Omental fat pad (tissue), 4 donors: ENCODE data around the gene ZBTB44. TPM values are rescaled to one million over a fixed set of nuclear protein-coding genes. Genes with fewer than 3 reads are reported as not detected.
A peak's percentile ranks its signal among the peaks of the same experiment; 100 is the strongest.

ENCODE experiments used
- ATAC-seq: fragments of 150-250 bp; one replicate; pipeline ENCODE4 v1.9.1; 2016; ENCODE audit warnings: mild to moderate bottlenecking, moderate library complexity; ENCODE audit not compliant: low FRiP score
- DNase-seq: peaks from one replicate; pipeline ENCODE4 v3.0.0-alpha.2; 2019; ENCODE audit warnings: low spot score
- total RNA-seq, 4 donors: library from RNA; depleted of rRNA; stranded (reverse); fragments of >200 nt; gene quantifications; one replicate each; pipeline ENCODE4 v1.1.0, GENCODE V29; 2016
- TF ChIP-seq, protein P1 (sequence below), 3 donors: fragments of 450-650 bp; IDR thresholded peaks; one replicate each; pipeline ENCODE4 v1.5.1; 2016 to 2017; ENCODE audit warnings: antibody characterized with exemption in 3 of 3, mild to moderate bottlenecking in 3 of 3, moderate library complexity in 2 of 3

Gene ZBTB44
- total RNA-seq, 4 donors from 2014 or later: 37.0 to 81.0 (median 46.6) TPM

DNA sequence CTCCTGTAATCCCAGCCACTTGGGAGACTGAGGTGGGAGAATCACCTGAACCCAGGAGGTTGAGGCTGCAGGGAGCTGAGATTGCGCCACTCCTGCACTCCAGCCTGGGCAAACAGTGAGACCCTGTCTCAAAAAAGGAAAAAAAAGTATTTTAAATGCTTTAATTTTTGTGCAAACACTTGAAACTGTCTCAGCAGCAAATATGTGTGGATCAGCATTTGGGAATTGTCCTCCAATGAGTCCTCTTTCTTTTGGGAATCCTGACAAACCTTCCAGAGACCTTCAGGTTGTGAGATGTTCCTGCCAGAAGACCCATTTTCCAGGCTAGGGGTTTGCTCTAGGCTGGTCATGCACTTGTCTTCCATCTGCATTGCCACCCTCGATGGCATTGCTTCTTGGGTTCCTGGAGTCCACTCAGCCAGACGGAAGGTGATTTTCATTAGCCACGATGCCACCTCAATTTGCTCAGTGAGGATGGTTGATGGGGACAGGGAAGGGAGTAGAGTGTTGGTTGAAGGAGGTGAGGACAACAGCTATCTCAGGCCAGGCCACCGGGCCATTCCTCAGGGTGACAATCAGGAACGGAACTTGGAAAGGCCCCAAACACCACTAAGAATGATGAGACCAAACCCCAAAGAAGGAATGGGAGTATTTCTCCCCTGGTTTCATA lies 99.7 kb downstream of the ZBTB44 start:
- DNase-seq (no peak), ATAC-seq (no peak)
- TF ChIP-seq, protein P1, sequence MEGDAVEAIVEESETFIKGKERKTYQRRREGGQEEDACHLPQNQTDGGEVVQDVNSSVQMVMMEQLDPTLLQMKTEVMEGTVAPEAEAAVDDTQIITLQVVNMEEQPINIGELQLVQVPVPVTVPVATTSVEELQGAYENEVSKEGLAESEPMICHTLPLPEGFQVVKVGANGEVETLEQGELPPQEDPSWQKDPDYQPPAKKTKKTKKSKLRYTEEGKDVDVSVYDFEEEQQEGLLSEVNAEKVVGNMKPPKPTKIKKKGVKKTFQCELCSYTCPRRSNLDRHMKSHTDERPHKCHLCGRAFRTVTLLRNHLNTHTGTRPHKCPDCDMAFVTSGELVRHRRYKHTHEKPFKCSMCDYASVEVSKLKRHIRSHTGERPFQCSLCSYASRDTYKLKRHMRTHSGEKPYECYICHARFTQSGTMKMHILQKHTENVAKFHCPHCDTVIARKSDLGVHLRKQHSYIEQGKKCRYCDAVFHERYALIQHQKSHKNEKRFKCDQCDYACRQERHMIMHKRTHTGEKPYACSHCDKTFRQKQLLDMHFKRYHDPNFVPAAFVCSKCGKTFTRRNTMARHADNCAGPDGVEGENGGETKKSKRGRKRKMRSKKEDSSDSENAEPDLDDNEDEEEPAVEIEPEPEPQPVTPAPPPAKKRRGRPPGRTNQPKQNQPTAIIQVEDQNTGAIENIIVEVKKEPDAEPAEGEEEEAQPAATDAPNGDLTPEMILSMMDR (IDR thresholded peaks at IDR 0.05): no peak

DNA sequence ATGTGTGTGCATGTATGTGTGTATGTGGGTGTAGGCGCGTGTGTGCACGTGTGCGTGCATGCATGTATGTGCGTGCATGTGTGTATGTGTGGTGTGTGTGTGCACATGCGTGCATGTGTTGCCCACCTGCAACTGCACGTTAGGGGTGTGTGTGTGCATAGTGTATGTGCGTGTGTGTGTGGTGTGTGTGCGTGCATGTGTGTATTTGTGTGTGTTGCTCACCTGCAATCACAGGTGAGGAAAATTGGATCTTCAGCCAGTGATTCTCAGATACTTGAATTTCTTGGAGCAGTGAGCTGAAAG lies 100.8 kb downstream of the ZBTB44 start:
- DNase-seq: no peak
- TF ChIP-seq, protein P1 (IDR thresholded peaks at IDR 0.05): no peak
- no peak for ATAC-seq

DNA sequence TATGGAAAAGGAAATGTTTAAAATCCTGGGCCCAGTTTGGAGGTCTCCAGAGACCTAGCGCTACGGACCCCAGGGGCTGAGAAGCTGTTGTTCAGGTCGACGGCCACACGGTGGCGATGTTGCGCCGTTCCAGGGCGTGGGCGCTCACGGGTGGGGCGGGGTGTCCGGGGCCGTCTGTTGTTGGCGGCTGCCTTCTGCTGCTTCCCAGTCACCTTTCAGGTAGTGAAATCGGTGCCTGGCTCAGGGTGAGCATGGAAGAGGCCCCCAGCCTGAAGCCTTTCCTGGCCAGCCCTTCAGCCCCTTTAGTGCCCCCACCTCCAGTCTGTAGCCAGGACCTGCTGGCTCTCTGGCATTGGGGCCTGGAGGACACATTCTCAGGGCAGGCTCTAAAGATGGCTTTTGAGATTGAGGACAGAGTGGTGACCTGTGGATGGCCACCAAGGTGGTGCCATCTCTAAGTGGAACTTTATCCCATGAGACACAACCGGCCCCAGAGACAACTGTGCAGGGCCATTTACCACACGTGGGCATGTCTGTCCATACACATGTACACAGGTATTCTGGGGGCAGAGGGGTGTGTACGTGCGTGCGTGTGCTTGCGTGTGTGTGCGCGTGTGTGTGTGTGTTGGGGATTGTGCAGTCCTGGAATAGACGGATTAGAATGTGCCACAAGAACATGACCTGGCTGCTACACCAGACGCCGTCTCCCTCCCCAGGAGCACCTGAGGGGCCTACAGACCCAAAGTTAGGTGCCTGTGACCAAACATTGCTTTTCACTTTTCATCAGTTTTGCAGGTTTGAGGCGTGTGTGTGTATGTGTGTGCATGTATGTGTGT lies 101.4 kb downstream of the ZBTB44 start:
- TF ChIP-seq, protein P1 (IDR thresholded peaks at IDR 0.05): no peak
- DNase-seq (peak; percentile 54), ATAC-seq (peak; percentile 60)

DNA sequence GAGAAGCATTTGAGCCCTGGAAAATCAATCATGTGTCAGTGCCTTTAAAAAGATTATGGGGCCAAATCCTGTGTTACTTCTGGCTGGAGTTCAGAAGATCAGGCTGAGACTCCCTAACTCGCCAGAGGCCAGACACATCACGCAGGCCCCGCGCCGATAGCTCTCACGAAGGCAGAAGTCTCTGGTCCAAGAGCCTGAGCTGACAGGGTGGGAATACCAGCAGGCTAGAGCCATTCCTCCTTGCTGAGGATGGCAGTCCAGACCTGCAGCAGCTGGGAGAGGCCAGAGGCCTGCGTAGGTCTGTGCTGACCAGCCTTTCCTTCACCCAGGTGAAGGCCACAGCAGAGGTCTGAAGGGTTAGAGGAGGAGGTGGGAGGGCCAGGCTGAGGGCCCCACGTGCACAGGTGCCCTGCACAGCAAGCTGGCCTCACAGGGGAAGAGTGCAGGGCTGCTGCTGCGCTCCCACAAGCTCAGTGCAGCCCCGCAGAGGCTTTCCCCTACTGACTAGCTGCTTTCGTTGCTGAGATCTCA lies 102.2 kb downstream of the ZBTB44 start:
- ATAC-seq (no peak), DNase-seq (peak; percentile 17)
- TF ChIP-seq, protein P1 (IDR thresholded peaks at IDR 0.05): no peak

DNA sequence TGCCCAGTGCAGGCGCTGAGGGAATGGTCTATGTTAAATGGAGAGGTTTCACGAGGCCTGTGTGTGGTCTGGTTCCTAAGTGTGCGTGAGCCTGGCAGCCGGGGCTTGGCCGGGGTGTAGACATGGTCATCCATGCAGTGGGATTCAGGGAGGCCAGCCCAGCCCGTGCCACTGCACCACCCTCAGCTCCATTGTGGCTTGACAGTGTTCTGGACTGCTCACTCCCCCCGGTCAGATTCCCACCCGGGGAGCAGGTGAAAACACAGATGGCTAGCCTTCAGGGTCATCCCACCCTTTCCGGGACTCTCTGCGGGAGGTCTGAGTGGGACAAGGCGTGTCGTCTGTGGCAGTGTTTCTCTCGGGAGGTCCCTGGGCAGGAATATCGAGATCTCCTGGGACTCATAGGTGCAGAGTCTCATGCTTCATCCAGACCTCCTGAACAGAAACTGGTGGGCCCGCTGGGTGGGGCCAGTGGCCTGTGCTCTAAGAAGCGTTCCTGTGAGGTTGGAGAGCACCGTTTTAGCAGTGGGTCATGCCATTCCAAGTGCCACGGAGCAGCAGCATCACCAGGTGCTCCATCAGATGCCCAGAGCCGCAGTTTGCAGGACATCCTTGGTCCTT lies 102.8 kb downstream of the ZBTB44 start:
- ATAC-seq (no peak), DNase-seq (peak; percentile 16)
- TF ChIP-seq, protein P1 (IDR thresholded peaks at IDR 0.05): no peak

DNA sequence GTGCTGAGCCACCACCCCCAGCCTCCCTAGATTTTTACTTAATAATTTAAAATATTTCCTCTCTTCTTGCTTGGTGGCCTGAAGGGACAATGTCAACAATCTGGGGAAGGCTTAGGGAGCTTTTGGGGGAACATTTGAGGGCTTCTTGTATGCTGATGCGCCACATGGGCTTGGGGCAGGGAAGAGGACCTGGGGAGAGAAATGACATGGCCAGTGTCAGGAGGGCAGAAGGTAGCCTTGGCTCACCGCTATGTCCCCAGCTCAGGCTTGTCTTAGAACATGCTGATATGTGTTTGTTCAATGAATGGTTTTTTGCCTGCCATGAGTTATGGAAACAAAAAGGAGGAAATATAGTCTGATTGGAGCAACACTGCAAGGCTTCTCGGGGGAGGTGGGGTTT lies 103.6 kb downstream of the ZBTB44 start:
- TF ChIP-seq, protein P1 (IDR thresholded peaks at IDR 0.05): no peak
- no peak for DNase-seq
- no peak for ATAC-seq
